Measurements from ENCODE around the gene VWC2. TPM values are rescaled to one million over a fixed set of nuclear protein-coding genes. Genes with fewer than 3 reads are reported as not detected.

Gene VWC2
- total RNA-seq, 1 donor from 2014 or later, result not detected

GRCh38 chr7:49803812-49804211 lies 30.4 kb downstream of the VWC2 start:
- H3K4me3 Mint-ChIP-seq, result no peak overlapping the region
- H3K27me3 Mint-ChIP-seq, result no peaks in the 10 kb centered on the region
- no peaks in the 10 kb centered on the region for H3K36me3 Mint-ChIP-seq (ENCODE audit: low read depth)
- H3K9me3 Mint-ChIP-seq, result no peaks in the 10 kb centered on the region
- ChIA-PET POLR2A (no interaction called here), CTCF (no interaction called here)
- DNase-seq (no peak), ATAC-seq (ENCODE audit: low read depth) (no peak)
- H3K4me1 Mint-ChIP-seq, result no peaks in the 10 kb centered on the region
- TF ChIP-seq CTCF (IDR thresholded peaks at IDR 0.05), result no peak
- intact Hi-C loops (cut with micrococcal nuclease), result no loop called here
- no peak overlapping the region for H3K27ac Mint-ChIP-seq

GRCh38 chr7:49805371-49806007 lies 32.1 kb downstream of the VWC2 start:
- CTCF ChIA-PET, result no interaction called here

GRCh38 chr7:49812534-49812933 lies 39.1 kb downstream of the VWC2 start:
- intact Hi-C loops (cut with micrococcal nuclease), result no loop called here
- POLR2A ChIA-PET, result no interaction called here
- no peak for DNase-seq
- Mint-ChIP-seq H3K27ac (no peak overlapping the region), H3K9me3 (peaks cover 2% of the 10 kb centered on the region), H3K27me3 (peaks cover 7% of the 10 kb centered on the region), H3K4me1 (no peaks in the 10 kb centered on the region), H3K4me3 (no peak overlapping the region), H3K36me3 (ENCODE audit: low read depth) (no peaks in the 10 kb centered on the region)
- no peak for ATAC-seq (ENCODE audit: low read depth)
- CTCF ChIA-PET, result no interaction called here
- TF ChIP-seq CTCF (IDR thresholded peaks at IDR 0.05), result no peak

More at GRCh38 chr7:49805371-49806007, 32.1 kb downstream of the VWC2 start:
- TF ChIP-seq CTCF (IDR thresholded peaks at IDR 0.05), result no peak
- H3K36me3 Mint-ChIP-seq (ENCODE audit: low read depth), result no peaks in the 10 kb centered on the region
- no peak for ATAC-seq (ENCODE audit: low read depth)
- H3K4me1 Mint-ChIP-seq, result no peaks in the 10 kb centered on the region
- intact Hi-C loops (cut with micrococcal nuclease), result no loop called here
- H3K4me3 Mint-ChIP-seq, result no peak overlapping the region
- POLR2A ChIA-PET, result no interaction called here
- no peak for DNase-seq
- H3K9me3 Mint-ChIP-seq, result no peaks in the 10 kb centered on the region
- no peak overlapping the region for H3K27ac Mint-ChIP-seq
- H3K27me3 Mint-ChIP-seq, result no peaks in the 10 kb centered on the region

- H3K9me3 Mint-ChIP-seq, result no peaks in the 10 kb centered on the region
- intact Hi-C loops (cut with micrococcal nuclease), result no loop called here
- no peak for TF ChIP-seq CTCF (IDR thresholded peaks at IDR 0.05)
- no peaks in the 10 kb centered on the region for H3K4me1 Mint-ChIP-seq
- no peak overlapping the region for H3K4me3 Mint-ChIP-seq
- H3K27me3 Mint-ChIP-seq, result peaks cover 7% of the 10 kb centered on the region
- H3K36me3 Mint-ChIP-seq (ENCODE audit: low read depth), result no peaks in the 10 kb centered on the region
- ChIA-PET CTCF (no interaction called here), POLR2A (no interaction called here)
- ATAC-seq (ENCODE audit: low read depth), result no peak
- no peak overlapping the region for H3K27ac Mint-ChIP-seq
- no peak for DNase-seq
Measured at GRCh38 chr7:49817279-49817678, 43.8 kb downstream of the VWC2 start.

- Mint-ChIP-seq H3K9me3 (peaks cover 12% of the 10 kb centered on the region), H3K4me1 (no peaks in the 10 kb centered on the region), H3K36me3 (ENCODE audit: low read depth) (no peaks in the 10 kb centered on the region), H3K4me3 (no peak overlapping the region), H3K27me3 (peaks cover 2% of the 10 kb centered on the region), H3K27ac (no peak overlapping the region)
- ChIA-PET POLR2A (no interaction called here), CTCF (no interaction called here)
- ATAC-seq (ENCODE audit: low read depth) (no peak), DNase-seq (no peak)
- intact Hi-C loops (cut with micrococcal nuclease), result no loop called here
- TF ChIP-seq CTCF (IDR thresholded peaks at IDR 0.05), result no peak
Measured at GRCh38 chr7:49821181-49821580, 47.7 kb downstream of the VWC2 start.
